ENCODE results near the gene NT5C. TPM values are rescaled to one million over a fixed set of nuclear protein-coding genes. Genes with fewer than 3 reads are reported as not detected.

Gene NT5C
- total RNA-seq = 48.1 and 53.9 TPM in 2 replicates

- H3K9me3 ChIP-seq (ENCODE audit: low read depth, low read length) = no peaks in the 10 kb centered on the region
- H3K4me2 ChIP-seq (ENCODE audit: insufficient read depth, low read length) = peak within 1 kb of the TSS; percentile 93
- H4K20me1 ChIP-seq (ENCODE audit: insufficient read depth, low read length) = peaks cover 4% of the 10 kb centered on the region
- H3K79me2 ChIP-seq (ENCODE audit: insufficient read depth, low read length) = peaks cover 4% of the 10 kb centered on the region
- peak within 1 kb of the TSS; percentile 88 for H3K4me3 ChIP-seq (ENCODE audit: insufficient read depth, low read length)
- peak within 1 kb of the TSS; percentile 90 for H2AFZ ChIP-seq (ENCODE audit: low read length)
- peaks cover 28% of the 10 kb centered on the region for H3K36me3 ChIP-seq (ENCODE audit: insufficient read depth, low read length)
- no peaks in the 10 kb centered on the region for H3K27me3 ChIP-seq (ENCODE audit: insufficient read depth, low read length)
- peak within 1 kb of the TSS; percentile 63 for H3K27ac ChIP-seq (ENCODE audit: low read depth, low read length)
- peaks cover 7% of the 10 kb centered on the region for H3K4me1 ChIP-seq (ENCODE audit: insufficient read depth, low read length)
- peak; percentile 42 for TF ChIP-seq CTCF (IDR thresholded peaks at IDR 0.05; ENCODE audit: extremely low read depth, low read depth, low read length)
- peak; percentile 98 for DNase-seq (ENCODE audit: insufficient read length, low spot score, missing footprints)
Measured at GRCh38 chr17:75131278-75132017, at the start of gene NT5C. Gene NT5C (minus strand): TSS chr17:75131742. CDS start chr17:75131707, 35 bp downstream.

- Histone ChIP-seq H4K20me1 (ENCODE audit: insufficient read depth, low read length) (peaks cover 42% of the 10 kb centered on the region), H3K79me2 (ENCODE audit: insufficient read depth, low read length) (peaks cover 61% of the 10 kb centered on the region), H3K4me3 (ENCODE audit: insufficient read depth, low read length) (peak overlapping the region; percentile 83), H3K9me3 (ENCODE audit: low read depth, low read length) (no peaks in the 10 kb centered on the region), H2AFZ (ENCODE audit: low read length) (no peak overlapping the region), H3K4me2 (ENCODE audit: insufficient read depth, low read length) (peak overlapping the region; percentile 96), H3K36me3 (ENCODE audit: insufficient read depth, low read length) (peaks cover 38% of the 10 kb centered on the region), H3K4me1 (ENCODE audit: insufficient read depth, low read length) (peaks cover 6% of the 10 kb centered on the region), H3K27me3 (ENCODE audit: insufficient read depth, low read length) (no peaks in the 10 kb centered on the region), H3K27ac (ENCODE audit: low read depth, low read length) (peak overlapping the region; percentile 92)
- TF ChIP-seq CTCF (IDR thresholded peaks at IDR 0.05; ENCODE audit: extremely low read depth, low read depth, low read length) = no peak
- no peak for DNase-seq (ENCODE audit: insufficient read length, low spot score, missing footprints)
Measured at GRCh38 chr17:75181110-75181509, 49.6 kb upstream of the NT5C start.

DNA sequence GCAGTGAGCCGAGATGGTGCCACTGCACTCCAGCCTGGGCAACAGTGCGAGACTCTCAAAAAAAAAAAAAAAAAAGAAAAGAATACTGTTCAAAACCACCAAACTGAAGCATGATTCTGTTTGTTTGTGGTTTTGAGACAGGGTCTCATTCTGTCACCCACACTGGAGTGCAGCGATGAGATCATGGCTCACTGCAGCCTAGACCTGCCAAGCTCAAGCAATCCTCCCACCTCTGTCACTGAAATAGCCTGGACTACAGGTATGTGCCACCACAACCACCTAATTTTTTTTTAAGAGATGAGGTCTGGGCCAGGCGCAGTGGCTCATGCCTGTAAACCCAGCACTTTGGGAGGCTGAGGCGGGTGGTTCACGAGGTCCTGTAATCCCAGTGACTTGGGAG, 46.9 kb upstream of the NT5C start:
- peaks cover 6% of the 10 kb centered on the region for H3K4me1 ChIP-seq (ENCODE audit: insufficient read depth, low read length)
- H3K9me3 ChIP-seq (ENCODE audit: low read depth, low read length) = no peaks in the 10 kb centered on the region
- H3K36me3 ChIP-seq (ENCODE audit: insufficient read depth, low read length) = peaks cover 64% of the 10 kb centered on the region
- no peak overlapping the region for H3K27ac ChIP-seq (ENCODE audit: low read depth, low read length)
- no peak for TF ChIP-seq CTCF (IDR thresholded peaks at IDR 0.05; ENCODE audit: extremely low read depth, low read depth, low read length)
- peaks cover 87% of the 10 kb centered on the region for H3K79me2 ChIP-seq (ENCODE audit: insufficient read depth, low read length)
- no peak overlapping the region for H2AFZ ChIP-seq (ENCODE audit: low read length)
- no peaks in the 10 kb centered on the region for H3K27me3 ChIP-seq (ENCODE audit: insufficient read depth, low read length)
- no peak overlapping the region for H3K4me2 ChIP-seq (ENCODE audit: insufficient read depth, low read length)
- H3K4me3 ChIP-seq (ENCODE audit: insufficient read depth, low read length) = no peak overlapping the region
- H4K20me1 ChIP-seq (ENCODE audit: insufficient read depth, low read length) = peaks cover 49% of the 10 kb centered on the region
- no peak for DNase-seq (ENCODE audit: insufficient read length, low spot score, missing footprints)

GRCh38 chr17:75176625-75177024, 45.1 kb upstream of the NT5C start:
- Histone ChIP-seq H3K27me3 (ENCODE audit: insufficient read depth, low read length) (no peaks in the 10 kb centered on the region), H4K20me1 (ENCODE audit: insufficient read depth, low read length) (peaks cover 49% of the 10 kb centered on the region), H2AFZ (ENCODE audit: low read length) (no peak overlapping the region), H3K4me2 (ENCODE audit: insufficient read depth, low read length) (no peak overlapping the region), H3K9me3 (ENCODE audit: low read depth, low read length) (no peaks in the 10 kb centered on the region), H3K4me1 (ENCODE audit: insufficient read depth, low read length) (peaks cover 3% of the 10 kb centered on the region), H3K27ac (ENCODE audit: low read depth, low read length) (no peak overlapping the region), H3K79me2 (ENCODE audit: insufficient read depth, low read length) (peaks cover 91% of the 10 kb centered on the region), H3K36me3 (ENCODE audit: insufficient read depth, low read length) (peaks cover 77% of the 10 kb centered on the region), H3K4me3 (ENCODE audit: insufficient read depth, low read length) (no peak overlapping the region)
- no peak for TF ChIP-seq CTCF (IDR thresholded peaks at IDR 0.05; ENCODE audit: extremely low read depth, low read depth, low read length)
- DNase-seq (ENCODE audit: insufficient read length, low spot score, missing footprints) = no peak
